H9 (cell line): ENCODE results near the gene DSCAM. TPM values are rescaled to one million over a fixed set of nuclear protein-coding genes. Genes with fewer than 3 reads are reported as not detected.

Source experiments
- DNase-seq: peaks from one replicate; pipeline ENCODE4 v3.0.0-alpha.2; 2017
- H2AFZ ChIP-seq: one replicate; pipeline ENCODE4 v1.6.1; 2013; ENCODE audit warnings: mild to moderate bottlenecking, low read length, control low read depth, moderate library complexity
- H2AK5ac ChIP-seq: 2 replicates; pipeline ENCODE4 v1.6.1; 2013; ENCODE audit warnings: low read length, control low read depth, mixed read lengths; ENCODE audit not compliant: insufficient read length
- H2BK120ac ChIP-seq: one replicate; pipeline ENCODE4 v1.6.1; 2013; ENCODE audit warnings: low read depth, mild to moderate bottlenecking, low read length, control low read depth, inconsistent platforms; ENCODE audit not compliant: poor library complexity, severe bottlenecking
- H2BK12ac ChIP-seq: 2 replicates; pipeline ENCODE4 v1.6.1; 2013; ENCODE audit warnings: low read length, control low read depth, mixed read lengths, low read depth; ENCODE audit not compliant: insufficient read length
- H2BK15ac ChIP-seq: 2 replicates; pipeline ENCODE4 v1.6.1; 2013; ENCODE audit warnings: low read depth, low read length, control low read depth
- H2BK20ac ChIP-seq: one replicate; pipeline ENCODE4 v1.6.1; 2013; ENCODE audit warnings: low read depth, mild to moderate bottlenecking, low read length, control low read depth, inconsistent platforms; ENCODE audit not compliant: poor library complexity, severe bottlenecking
- H2BK5ac ChIP-seq: 2 replicates; pipeline ENCODE4 v1.6.1; 2013; ENCODE audit warnings: low read length, control low read depth, mixed read lengths; ENCODE audit not compliant: insufficient read length
- H3K14ac ChIP-seq: 2 replicates; pipeline ENCODE4 v1.6.1; 2013; ENCODE audit warnings: low read length, control low read depth; ENCODE audit not compliant: insufficient read depth
- H3K18ac ChIP-seq: 2 replicates; pipeline ENCODE4 v1.6.1; 2013; ENCODE audit warnings: low read depth, mild to moderate bottlenecking, mixed read lengths, low read length, control low read depth; ENCODE audit not compliant: insufficient read length
- H3K23ac ChIP-seq: 2 replicates; pipeline ENCODE4 v1.6.1; 2013; ENCODE audit warnings: low read length, control low read depth, mixed read lengths, low read depth; ENCODE audit not compliant: insufficient read length
- H3K23me2 ChIP-seq: 2 replicates; pipeline ENCODE4 v1.6.1; 2013; ENCODE audit warnings: low read depth, mild to moderate bottlenecking, mixed read lengths, low read length, control low read depth; ENCODE audit not compliant: insufficient read length, poor library complexity, severe bottlenecking
- H3K27ac ChIP-seq: 2 replicates; pipeline ENCODE4 v1.5.1; 2013; ENCODE audit warnings: low read length, control low read depth, mixed read lengths, low read depth; ENCODE audit not compliant: insufficient read length
- H3K27me3 ChIP-seq: 2 replicates; pipeline ENCODE4 v1.6.1; 2013; ENCODE audit warnings: low read length, control low read depth, inconsistent platforms; ENCODE audit not compliant: insufficient read depth
- H3K4ac ChIP-seq: 2 replicates; pipeline ENCODE4 v1.6.1; 2013; ENCODE audit warnings: low read depth, mild to moderate bottlenecking, control low read depth, inconsistent platforms, low read length, moderate library complexity
- H3K4me1 ChIP-seq: 2 replicates; pipeline ENCODE4 v1.6.1; 2013; ENCODE audit warnings: low read length, control low read depth, inconsistent platforms; ENCODE audit not compliant: insufficient read depth
- H3K4me2 ChIP-seq: 2 replicates; pipeline ENCODE4 v1.6.1; 2013; ENCODE audit warnings: low read length, control low read depth, mixed read lengths; ENCODE audit not compliant: insufficient read length, insufficient read depth
- H3K56ac ChIP-seq: 2 replicates; pipeline ENCODE4 v1.6.1; 2013; ENCODE audit warnings: low read depth, mild to moderate bottlenecking, mixed read lengths, low read length, control low read depth; ENCODE audit not compliant: insufficient read length
- H3K79me1 ChIP-seq: 2 replicates; pipeline ENCODE4 v1.6.1; 2013; ENCODE audit warnings: low read depth, mild to moderate bottlenecking, moderate library complexity, low read length, control low read depth, inconsistent platforms; ENCODE audit not compliant: insufficient read depth, poor library complexity, severe bottlenecking
- H3K79me2 ChIP-seq: 2 replicates; pipeline ENCODE4 v1.6.1; 2013; ENCODE audit warnings: low read length, control low read depth, inconsistent platforms; ENCODE audit not compliant: insufficient read depth
- H3K9ac ChIP-seq: 2 replicates; pipeline ENCODE4 v1.6.1; 2013; ENCODE audit warnings: low read length, control low read depth, mixed read lengths; ENCODE audit not compliant: insufficient read length; ENCODE audit errors: extremely low read depth
- H3K9me3 ChIP-seq: one replicate; pipeline ENCODE4 v1.6.1; 2013; ENCODE audit warnings: low read depth, low read length, inconsistent platforms; ENCODE audit not compliant: control insufficient read depth
- H3T11ph ChIP-seq: one replicate; pipeline ENCODE4 v1.6.1; 2013; ENCODE audit warnings: mild to moderate bottlenecking, low read length, control low read depth, inconsistent platforms
- H4K20me1 ChIP-seq: one replicate; pipeline ENCODE4 v1.6.1; 2013; ENCODE audit not compliant: control insufficient read depth, insufficient read length, insufficient read depth
- H4K5ac ChIP-seq: 2 replicates; pipeline ENCODE4 v1.6.1; 2013; ENCODE audit warnings: low read depth, mild to moderate bottlenecking, mixed read lengths, low read length, control low read depth; ENCODE audit not compliant: insufficient read length
- H4K8ac ChIP-seq: replicated peaks from 2 replicates; pipeline ENCODE4 v1.6.1; 2013; ENCODE audit warnings: low read length, control low read depth, mixed read lengths, low read depth; ENCODE audit not compliant: insufficient read length
- H4K91ac ChIP-seq: 2 replicates; pipeline ENCODE4 v1.6.1; 2013; ENCODE audit warnings: low read depth, mild to moderate bottlenecking, moderate library complexity, mixed read lengths, low read length, control low read depth; ENCODE audit not compliant: insufficient read length
- H3K27ac Mint-ChIP-seq, 3 experiments: 2 replicates in 2 of 3; 3 replicates in 1 of 3; pipeline ENCODE4 v1.8.0; 2020 to 2021; ENCODE audit warnings: mixed read lengths in 3 of 3, mild to moderate bottlenecking in 1 of 3, moderate library complexity in 1 of 3
- H3K27me3 Mint-ChIP-seq: 2 replicates; pipeline ENCODE4 v1.8.0; 2021; ENCODE audit warnings: low read depth, mild to moderate bottlenecking, moderate library complexity, mixed read lengths
- H3K36me3 Mint-ChIP-seq, 3 experiments: 2 replicates in 2 of 3; 3 replicates in 1 of 3; pipeline ENCODE4 v1.8.0; 2020 to 2021; ENCODE audit warnings: low read depth in 3 of 3, mixed read lengths in 3 of 3; ENCODE audit not compliant: insufficient read depth in 1 of 3
- H3K4me1 Mint-ChIP-seq, 2 experiments: 2 replicates each; pipeline ENCODE4 v1.8.0; 2020; ENCODE audit warnings: mixed read lengths in 2 of 2
- H3K4me3 Mint-ChIP-seq, 2 experiments: 2 replicates in 1 of 2; 3 replicates in 1 of 2; pipeline ENCODE4 v1.8.0; 2020 to 2021; ENCODE audit warnings: mild to moderate bottlenecking in 2 of 2, mixed read lengths in 2 of 2, moderate library complexity in 1 of 2
- H3K9me3 Mint-ChIP-seq, 2 experiments: 2 replicates in 1 of 2; 3 replicates in 1 of 2; pipeline ENCODE4 v1.8.0; 2020; ENCODE audit warnings: mild to moderate bottlenecking in 2 of 2, mixed read lengths in 2 of 2, moderate library complexity in 1 of 2
- WGBS: extraction: QIAGEN DNeasy Blood & Tissue Kit; methylation state at CpG from one replicate; pipeline ENCODE4 v1.1.7; 2013; ENCODE audit warnings: missing lambda C conversion rate, low lambda C conversion rate, mixed read lengths; ENCODE audit not compliant: insufficient read length; ENCODE audit errors: extremely low coverage; 5-methylcytosine and 5-hydroxymethylcytosine counted together
- total RNA-seq: library from RNA; stranded (reverse); gene quantifications from 2 replicates; pipeline ENCODE4 v1.2.1, GENCODE V29; 2021
- TF ChIP-seq, protein P1 (sequence below): fragments of 200-600 bp; sonication (generic); conservative IDR thresholded peaks from 3 replicates; pipeline ENCODE4 v1.8.0; 2021; ENCODE audit warnings: antibody characterized with exemption, mild to moderate bottlenecking

The DSCAM gene
- total RNA-seq, 1 experiment from 2014 or later, result 0.17 TPM

DNA sequence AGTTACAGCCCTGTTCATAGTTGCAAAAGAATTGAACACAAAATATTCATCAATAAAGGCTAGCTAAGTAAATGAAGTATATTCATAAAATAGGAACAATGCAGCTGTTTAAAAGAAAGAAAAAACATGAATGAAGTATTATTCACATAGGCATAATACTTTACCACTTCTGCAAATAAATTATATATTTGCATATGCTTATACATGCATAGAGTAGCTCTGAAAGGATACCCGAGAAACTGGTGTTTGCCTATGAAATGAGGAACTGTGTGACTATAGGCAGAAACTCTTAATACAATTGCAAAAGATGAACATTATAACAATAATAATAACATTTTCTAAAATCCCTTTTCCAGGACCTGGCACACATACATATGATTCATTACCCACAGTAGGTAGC is 385.9 kb downstream of the DSCAM start:
- DNase-seq, result no peak
- H3K23ac ChIP-seq, result no peak overlapping the region
- H3K56ac ChIP-seq, result no peak overlapping the region
- no peak overlapping the region for H2AK5ac ChIP-seq
- no peak overlapping the region for H3K4ac ChIP-seq
- no peak overlapping the region for H2BK20ac ChIP-seq
- Mint-ChIP-seq H3K9me3 (no peaks in the 10 kb centered on the region; a peak in 1 of 5 replicates), H3K36me3 (no peaks in the 10 kb centered on the region; a peak in 1 of 7 replicates), H3K4me1 (no peaks in the 10 kb centered on the region), H3K27ac (no peak overlapping the region), H3K4me3 (no peak overlapping the region), H3K27me3 (peaks cover 4% of the 10 kb centered on the region)
- H2BK5ac ChIP-seq, result no peak overlapping the region
- H2BK120ac ChIP-seq, result no peak overlapping the region
- H3K18ac ChIP-seq, result no peak overlapping the region
- no peaks in the 10 kb centered on the region for H3K79me1 ChIP-seq
- H3K27me3 ChIP-seq, result no peaks in the 10 kb centered on the region
- H4K5ac ChIP-seq, result no peak overlapping the region
- H3K9ac ChIP-seq, result no peak overlapping the region
- H3K79me2 ChIP-seq, result no peaks in the 10 kb centered on the region
- no peak overlapping the region for H3K4me2 ChIP-seq
- TF ChIP-seq, protein P1, sequence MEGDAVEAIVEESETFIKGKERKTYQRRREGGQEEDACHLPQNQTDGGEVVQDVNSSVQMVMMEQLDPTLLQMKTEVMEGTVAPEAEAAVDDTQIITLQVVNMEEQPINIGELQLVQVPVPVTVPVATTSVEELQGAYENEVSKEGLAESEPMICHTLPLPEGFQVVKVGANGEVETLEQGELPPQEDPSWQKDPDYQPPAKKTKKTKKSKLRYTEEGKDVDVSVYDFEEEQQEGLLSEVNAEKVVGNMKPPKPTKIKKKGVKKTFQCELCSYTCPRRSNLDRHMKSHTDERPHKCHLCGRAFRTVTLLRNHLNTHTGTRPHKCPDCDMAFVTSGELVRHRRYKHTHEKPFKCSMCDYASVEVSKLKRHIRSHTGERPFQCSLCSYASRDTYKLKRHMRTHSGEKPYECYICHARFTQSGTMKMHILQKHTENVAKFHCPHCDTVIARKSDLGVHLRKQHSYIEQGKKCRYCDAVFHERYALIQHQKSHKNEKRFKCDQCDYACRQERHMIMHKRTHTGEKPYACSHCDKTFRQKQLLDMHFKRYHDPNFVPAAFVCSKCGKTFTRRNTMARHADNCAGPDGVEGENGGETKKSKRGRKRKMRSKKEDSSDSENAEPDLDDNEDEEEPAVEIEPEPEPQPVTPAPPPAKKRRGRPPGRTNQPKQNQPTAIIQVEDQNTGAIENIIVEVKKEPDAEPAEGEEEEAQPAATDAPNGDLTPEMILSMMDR, result no peak
- H3K14ac ChIP-seq, result no peak overlapping the region
- H2AFZ ChIP-seq, result no peak overlapping the region
- H3K27ac ChIP-seq, result no peak overlapping the region
- H2BK12ac ChIP-seq, result no peak overlapping the region
- H4K8ac ChIP-seq, result no peak overlapping the region
- no peaks in the 10 kb centered on the region for H4K20me1 ChIP-seq
- WGBS, result no CpG with 5 or more reads among the region's 1 CpG
- H3K23me2 ChIP-seq, result no peaks in the 10 kb centered on the region
- H4K91ac ChIP-seq, result no peak overlapping the region
- no peaks in the 10 kb centered on the region for H3K4me1 ChIP-seq
- no peak overlapping the region for H3T11ph ChIP-seq
- H3K9me3 ChIP-seq, result no peaks in the 10 kb centered on the region
- H2BK15ac ChIP-seq, result no peak overlapping the region
